Hepatocyte (in vitro differentiated cells): Measurements from ENCODE around the gene HMGCS1. TPM values are rescaled to one million over a fixed set of nuclear protein-coding genes. Genes with fewer than 3 reads are reported as not detected.

ENCODE experiments used
- DNase-seq: peaks from one replicate; pipeline ENCODE4 v3.0.0-alpha.2; 2016; ENCODE audit warnings: low spot score
- H2AFZ ChIP-seq: fragments of 200-600 bp; sonication (generic); 2 replicates; pipeline ENCODE4 v1.6.0; 2016; ENCODE audit warnings: antibody characterized with exemption, mild to moderate bottlenecking
- H3K27ac ChIP-seq: fragments of 200-600 bp; sonication (generic); 2 replicates; pipeline ENCODE4 v1.5.1; 2016; ENCODE audit warnings: mild to moderate bottlenecking
- H3K27me3 ChIP-seq: fragments of 200-600 bp; sonication (generic); 2 replicates; pipeline ENCODE4 v1.6.1; 2016
- H3K36me3 ChIP-seq: fragments of 200-600 bp; sonication (generic); replicated peaks from 2 replicates; pipeline ENCODE4 v1.5.1; 2016; ENCODE audit warnings: low read depth; ENCODE audit not compliant: insufficient read depth
- H3K4me1 ChIP-seq: fragments of 200-600 bp; sonication (generic); 2 replicates; pipeline ENCODE4 v1.5.1; 2016; ENCODE audit warnings: mild to moderate bottlenecking, moderate library complexity; ENCODE audit not compliant: insufficient read depth
- H3K4me2 ChIP-seq: fragments of 200-600 bp; sonication (generic); 2 replicates; pipeline ENCODE4 v1.6.0; 2016
- H3K4me3 ChIP-seq: fragments of 200-600 bp; sonication (generic); 2 replicates; pipeline ENCODE4 v1.5.1; 2016; ENCODE audit warnings: mild to moderate bottlenecking
- H3K79me2 ChIP-seq: fragments of 200-600 bp; sonication (generic); 2 replicates; pipeline ENCODE4 v1.6.0; 2017; ENCODE audit warnings: mild to moderate bottlenecking
- H3K9me2 ChIP-seq: fragments of 200-600 bp; sonication (generic); replicated peaks from 2 replicates; pipeline ENCODE4 v1.6.0; 2017; ENCODE audit warnings: mild to moderate bottlenecking; ENCODE audit not compliant: insufficient read depth
- H3K9me3 ChIP-seq: fragments of 200-600 bp; sonication (generic); 2 replicates; pipeline ENCODE4 v1.5.1; 2016; ENCODE audit warnings: low read depth, mild to moderate bottlenecking
- H4K20me1 ChIP-seq: fragments of 200-600 bp; sonication (generic); 2 replicates; pipeline ENCODE4 v1.6.0; 2016; ENCODE audit warnings: mild to moderate bottlenecking; ENCODE audit not compliant: insufficient read depth, poor library complexity, severe bottlenecking
- CTCF ChIP-seq: fragments of 200-600 bp; sonication (generic); IDR thresholded peaks from 2 replicates; pipeline ENCODE4 v1.5.1; 2016; ENCODE audit warnings: antibody characterized with exemption, mild to moderate bottlenecking; ENCODE audit not compliant: poor library complexity
- EZH2 ChIP-seq: fragments of 200-600 bp; sonication (generic); IDR thresholded peaks from 2 replicates; pipeline ENCODE4 v1.6.1; 2016; ENCODE audit warnings: antibody characterized with exemption, mild to moderate bottlenecking, borderline replicate concordance
- EZH2phosphoT487 ChIP-seq: fragments of 200-600 bp; sonication (generic); IDR thresholded peaks from one replicate; pipeline ENCODE4 v1.6.1; 2018; ENCODE audit warnings: antibody characterized with exemption, mild to moderate bottlenecking, low read depth, moderate library complexity; ENCODE audit not compliant: unreplicated experiment, severe bottlenecking
- WGBS: methylation state at CpG from one replicate; pipeline ENCODE4 v1.1.6; 2016; ENCODE audit warnings: low lambda C conversion rate; ENCODE audit errors: missing lambda C conversion rate; 5-methylcytosine and 5-hydroxymethylcytosine counted together
- polyA plus RNA-seq: library from polyadenylated mRNA; unstranded; fragments of >200 nt; fragmentation: Nextera tagmentation; extraction: Ambion mirVana; gene quantifications from 2 replicates; pipeline ENCODE4 v1.2.1, GENCODE V29; 2016
- total RNA-seq: library from RNA; depleted of rRNA; stranded (reverse); fragments of >200 nt; gene quantifications from 2 replicates; pipeline ENCODE4 v1.2.3, GENCODE V29; 2014

The HMGCS1 gene
- total and polyA plus RNA-seq, 2 experiments from 2014 or later: 114 to 333 TPM

- Histone ChIP-seq H3K36me3 (no peaks in the 10 kb centered on the region), H3K27me3 (no peaks in the 10 kb centered on the region), H3K4me3 (no peak overlapping the region), H3K4me2 (peak overlapping the region; percentile 8), H3K79me2 (peaks cover 94% of the 10 kb centered on the region), H4K20me1 (peaks cover 97% of the 10 kb centered on the region), H3K4me1 (peaks cover 10% of the 10 kb centered on the region), H2AFZ (no peak overlapping the region), H3K9me2 (no peaks in the 10 kb centered on the region), H3K27ac (no peak overlapping the region), H3K9me3 (no peaks in the 10 kb centered on the region)
- 93% methylated on average over 3 of the region's 3 CpGs for WGBS
- no peak for TF ChIP-seq EZH2phosphoT487
- no peak for TF ChIP-seq CTCF
- no peak for TF ChIP-seq EZH2
- DNase-seq: no peak
Measured at GRCh38 chr5:43302481-43302880, 10.7 kb downstream of the HMGCS1 start.

GRCh38 chr5:43301653-43302091 lies 11.5 kb downstream of the HMGCS1 start:
- no peaks in the 10 kb centered on the region for H3K27me3 ChIP-seq
- H3K79me2 ChIP-seq: peaks cover 94% of the 10 kb centered on the region
- peaks cover 5% of the 10 kb centered on the region for H3K36me3 ChIP-seq
- H3K4me3 ChIP-seq: no peak overlapping the region
- no peaks in the 10 kb centered on the region for H3K9me3 ChIP-seq
- H3K4me2 ChIP-seq: peak overlapping the region; percentile 8
- no peak overlapping the region for H3K27ac ChIP-seq
- 75% methylated on average over 3 of the region's 3 CpGs for WGBS
- no peak for TF ChIP-seq CTCF
- TF ChIP-seq EZH2: no peak
- TF ChIP-seq EZH2phosphoT487: no peak
- H2AFZ ChIP-seq: no peak overlapping the region
- no peaks in the 10 kb centered on the region for H3K9me2 ChIP-seq
- DNase-seq: no peak
- H3K4me1 ChIP-seq: peaks cover 7% of the 10 kb centered on the region
- peaks cover 97% of the 10 kb centered on the region for H4K20me1 ChIP-seq

GRCh38 chr5:43300112-43300511 lies 13.1 kb downstream of the HMGCS1 start:
- H3K9me2 ChIP-seq: no peaks in the 10 kb centered on the region
- no peaks in the 10 kb centered on the region for H3K27me3 ChIP-seq
- H3K4me3 ChIP-seq: no peak overlapping the region
- H4K20me1 ChIP-seq: peaks cover 98% of the 10 kb centered on the region
- H3K4me2 ChIP-seq: no peak overlapping the region
- H3K36me3 ChIP-seq: peaks cover 7% of the 10 kb centered on the region
- 100% methylated on average over 1 of the region's 1 CpG for WGBS
- no peak overlapping the region for H3K27ac ChIP-seq
- DNase-seq: no peak
- H3K79me2 ChIP-seq: peaks cover 91% of the 10 kb centered on the region
- no peak overlapping the region for H2AFZ ChIP-seq
- no peak for TF ChIP-seq EZH2
- no peak for TF ChIP-seq EZH2phosphoT487
- no peak for TF ChIP-seq CTCF
- no peaks in the 10 kb centered on the region for H3K9me3 ChIP-seq
- peaks cover 7% of the 10 kb centered on the region for H3K4me1 ChIP-seq

GRCh38 chr5:43298443-43298842 lies 14.8 kb downstream of the HMGCS1 start:
- Histone ChIP-seq H3K79me2 (peaks cover 74% of the 10 kb centered on the region), H3K27ac (no peak overlapping the region), H4K20me1 (peaks cover 95% of the 10 kb centered on the region), H2AFZ (no peak overlapping the region), H3K9me2 (no peaks in the 10 kb centered on the region), H3K9me3 (no peaks in the 10 kb centered on the region), H3K27me3 (no peaks in the 10 kb centered on the region), H3K4me1 (no peaks in the 10 kb centered on the region), H3K36me3 (peaks cover 7% of the 10 kb centered on the region), H3K4me3 (no peak overlapping the region), H3K4me2 (no peak overlapping the region)
- WGBS: 87% methylated on average over 5 of the region's 5 CpGs
- TF ChIP-seq EZH2phosphoT487 (no peak), EZH2 (no peak), CTCF (no peak)
- no peak for DNase-seq
